Pancreas (tissue), 10 donors: ENCODE results near the gene BRICD5. TPM values are rescaled to one million over a fixed set of nuclear protein-coding genes. Genes with fewer than 3 reads are reported as not detected.
A peak's percentile ranks its signal among the peaks of the same experiment; 100 is the strongest.

Experiments used
- ATAC-seq, 4 donors: fragments of 200-7000 bp; cut with Tn5 transposase; one replicate each; pipeline versions ENCODE4 v1.8.0 to v1.9.1; 2020; ENCODE audit warnings: mild to moderate bottlenecking in 4 of 4, moderate library complexity in 4 of 4
- DNase-seq, 6 donors: peaks; one replicate each; pipeline ENCODE4 v3.0.0-alpha.2; 2020
- FAIRE-seq: peaks from 2 replicates; lab custom pipeline; 2012; peaks lifted over from hg19 to GRCh38; lab: Jason Lieb, UNC
- H3K27ac ChIP-seq, 4 donors: fragments of 200-600 bp; sonication (generic); 1 replicate in 3 of 4; 2 replicates in 1 of 4; pipeline versions ENCODE4 v1.5.0 to v1.8.0; 2020
- H3K27me3 ChIP-seq, 4 donors: fragments of 200-600 bp; one replicate each; pipeline ENCODE4 v1.8.0; 2021
- H3K36me3 ChIP-seq, 3 donors: fragments of 200-600 bp; sonication (generic) in 1 of 3; one replicate each; pipeline versions ENCODE4 v1.5.0 to v1.8.0; 2020 to 2021
- H3K4me1 ChIP-seq, 3 donors: fragments of 200-600 bp; one replicate each; pipeline ENCODE4 v1.8.0; 2021
- H3K4me3 ChIP-seq, 4 donors: fragments of 200-600 bp; sonication (generic) in 2 of 4; one replicate each; pipeline versions ENCODE4 v1.5.0 to v1.8.0; 2020 to 2021
- H3K9me3 ChIP-seq, 4 donors: fragments of 200-600 bp; one replicate each; pipeline ENCODE4 v1.8.0; 2021
- WGBS, 2 donors: extraction: QIAGEN DNeasy Blood & Tissue Kit; methylation state at CpG; one replicate each; pipeline ENCODE4 v1.1.7; 2013; 5-methylcytosine and 5-hydroxymethylcytosine counted together
- intact Hi-C, 3 donors: fragments of 100-400 bp; cut with DNase I; formaldehyde crosslinking; loops; one replicate each; pipeline versions ENCODE4 v1.11.1 to v1.14.2; 2022
- polyA plus RNA-seq, 2 donors: library from polyadenylated mRNA; stranded (reverse); fragments of 200-250 nt; gene quantifications; one replicate each; pipeline ENCODE4 v1.2.3, GENCODE V29; 2013
- total RNA-seq, 6 donors: library from RNA; stranded (reverse); fragmentation: NEBNext Ultra II Directional in 4 of 6; extraction: Animal tissue kit (Norgen Biotek cat#: 25700) in 4 of 6; gene quantifications; one replicate each; pipeline versions ENCODE4 v1.2.1 to v1.2.4, GENCODE V29; 2021 to 2023
- TF ChIP-seq, protein P1 (sequence below), 4 donors: fragments of 200-600 bp; sonication (generic) in 3 of 4; IDR thresholded peaks; one replicate each; pipeline versions ENCODE4 v1.5.0 to v1.8.0; 2021; ENCODE audit warnings: antibody characterized with exemption in 4 of 4
- donor health status: healthy with polysubstance abuse.
- donor health status: DM: no; HTN: no; CAD: no; lungs with moderate emphysema.
- donor health status: DM: no; HTN: no; CAD: no.
- donor health status: control.
- donor health status: control.
- donor health status: Bipolar disorder and iron deficiency.
- donor health status: DM: yes; HTN: yes; CAD: no.
- donor health status: DM: no; HTN: no; CAD: no.
- donor health status: DM: no; HTN: no; CAD: no.
- donor health status: DM: yes; HTN: yes; CAD: no.

The BRICD5 gene
- total and polyA plus RNA-seq, 8 donors, result 1.0 to 24.5 (median 2.1) TPM

DNA sequence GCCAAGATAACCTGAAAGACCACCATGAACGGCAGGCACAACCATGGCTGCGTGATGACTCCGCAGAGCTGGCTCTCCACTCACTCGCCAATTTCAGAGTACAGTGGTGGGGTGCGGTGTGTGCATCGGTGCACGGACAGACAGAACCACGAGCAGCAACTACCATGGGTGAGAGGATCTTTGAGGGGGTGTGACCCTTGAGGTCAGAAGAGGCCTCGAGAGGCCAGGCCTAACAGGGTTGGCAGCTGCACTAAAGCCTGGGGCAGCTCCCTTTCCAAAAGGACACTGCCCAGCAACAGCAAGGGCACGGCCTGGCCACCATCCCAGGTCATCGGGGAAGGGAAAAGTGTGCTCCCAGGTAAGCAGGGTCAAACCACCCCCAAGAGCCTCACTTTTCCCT lies 42.6 kb upstream of the BRICD5 start:
- TF ChIP-seq, protein P1, sequence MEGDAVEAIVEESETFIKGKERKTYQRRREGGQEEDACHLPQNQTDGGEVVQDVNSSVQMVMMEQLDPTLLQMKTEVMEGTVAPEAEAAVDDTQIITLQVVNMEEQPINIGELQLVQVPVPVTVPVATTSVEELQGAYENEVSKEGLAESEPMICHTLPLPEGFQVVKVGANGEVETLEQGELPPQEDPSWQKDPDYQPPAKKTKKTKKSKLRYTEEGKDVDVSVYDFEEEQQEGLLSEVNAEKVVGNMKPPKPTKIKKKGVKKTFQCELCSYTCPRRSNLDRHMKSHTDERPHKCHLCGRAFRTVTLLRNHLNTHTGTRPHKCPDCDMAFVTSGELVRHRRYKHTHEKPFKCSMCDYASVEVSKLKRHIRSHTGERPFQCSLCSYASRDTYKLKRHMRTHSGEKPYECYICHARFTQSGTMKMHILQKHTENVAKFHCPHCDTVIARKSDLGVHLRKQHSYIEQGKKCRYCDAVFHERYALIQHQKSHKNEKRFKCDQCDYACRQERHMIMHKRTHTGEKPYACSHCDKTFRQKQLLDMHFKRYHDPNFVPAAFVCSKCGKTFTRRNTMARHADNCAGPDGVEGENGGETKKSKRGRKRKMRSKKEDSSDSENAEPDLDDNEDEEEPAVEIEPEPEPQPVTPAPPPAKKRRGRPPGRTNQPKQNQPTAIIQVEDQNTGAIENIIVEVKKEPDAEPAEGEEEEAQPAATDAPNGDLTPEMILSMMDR (IDR thresholded peaks at IDR 0.05), result no peak
- WGBS, 2 donors, result 87 to 91% methylated on average over 11 of the region's 11 CpGs
- intact Hi-C loops, result loop anchor here in 1 of 3 donors (10.0 kb wide), 1 partner anchor 58 kb away; the partner anchor contains the start of gene CASKIN1
- peaks cover 2 to 53% (median 41%) of the 10 kb centered on the region in 3 donors for H3K36me3 ChIP-seq
- DNase-seq (peak in 2 of 6 donors; percentile 16 to 30), ATAC-seq (no peak), FAIRE-seq (no peak)
- no peaks in the 10 kb centered on the region for H3K27me3 ChIP-seq
- H3K9me3 ChIP-seq, result no peaks in the 10 kb centered on the region
- H3K4me3 ChIP-seq, result no peak overlapping the region
- H3K4me1 ChIP-seq, result peaks cover 0 to 21% (median 8%) of the 10 kb centered on the region in 3 donors
- H3K27ac ChIP-seq, result no peak overlapping the region

DNA sequence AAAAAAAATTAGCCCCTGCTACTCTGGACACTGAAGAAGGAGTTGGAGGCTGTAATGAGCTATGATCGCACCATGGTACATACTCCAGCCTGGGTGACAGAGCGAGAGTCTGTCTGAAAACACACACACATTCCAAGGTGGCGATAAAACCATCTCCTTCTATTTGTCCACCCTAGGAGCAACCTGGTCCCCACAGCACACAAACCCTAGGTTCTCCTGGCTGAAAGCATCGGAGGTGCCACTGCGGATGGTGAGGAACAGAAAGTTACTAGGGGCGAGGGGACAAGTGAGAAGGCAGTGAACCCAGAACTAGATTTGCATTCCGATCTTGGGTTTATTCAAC lies 42.1 kb upstream of the BRICD5 start:
- FAIRE-seq (no peak), DNase-seq (peak in 1 of 6 donors; percentile 14), ATAC-seq (no peak)
- WGBS, 2 donors, result 92 to 96% methylated on average over 7 of the region's 7 CpGs
- Histone ChIP-seq H3K4me1 (peaks cover 0 to 21% (median 8%) of the 10 kb centered on the region in 3 donors), H3K36me3 (peaks cover 2 to 48% (median 40%) of the 10 kb centered on the region in 3 donors), H3K4me3 (no peak overlapping the region), H3K27ac (peak overlapping the region in 2 of 4 donors; percentile 67 to 80), H3K27me3 (no peaks in the 10 kb centered on the region), H3K9me3 (no peaks in the 10 kb centered on the region)
- TF ChIP-seq, protein P1 (IDR thresholded peaks at IDR 0.05), result no peak
- intact Hi-C loops, result loop anchor here in 1 of 3 donors (10.0 kb wide), 1 partner anchor 58 kb away; the partner anchor contains the start of gene CASKIN1

DNA sequence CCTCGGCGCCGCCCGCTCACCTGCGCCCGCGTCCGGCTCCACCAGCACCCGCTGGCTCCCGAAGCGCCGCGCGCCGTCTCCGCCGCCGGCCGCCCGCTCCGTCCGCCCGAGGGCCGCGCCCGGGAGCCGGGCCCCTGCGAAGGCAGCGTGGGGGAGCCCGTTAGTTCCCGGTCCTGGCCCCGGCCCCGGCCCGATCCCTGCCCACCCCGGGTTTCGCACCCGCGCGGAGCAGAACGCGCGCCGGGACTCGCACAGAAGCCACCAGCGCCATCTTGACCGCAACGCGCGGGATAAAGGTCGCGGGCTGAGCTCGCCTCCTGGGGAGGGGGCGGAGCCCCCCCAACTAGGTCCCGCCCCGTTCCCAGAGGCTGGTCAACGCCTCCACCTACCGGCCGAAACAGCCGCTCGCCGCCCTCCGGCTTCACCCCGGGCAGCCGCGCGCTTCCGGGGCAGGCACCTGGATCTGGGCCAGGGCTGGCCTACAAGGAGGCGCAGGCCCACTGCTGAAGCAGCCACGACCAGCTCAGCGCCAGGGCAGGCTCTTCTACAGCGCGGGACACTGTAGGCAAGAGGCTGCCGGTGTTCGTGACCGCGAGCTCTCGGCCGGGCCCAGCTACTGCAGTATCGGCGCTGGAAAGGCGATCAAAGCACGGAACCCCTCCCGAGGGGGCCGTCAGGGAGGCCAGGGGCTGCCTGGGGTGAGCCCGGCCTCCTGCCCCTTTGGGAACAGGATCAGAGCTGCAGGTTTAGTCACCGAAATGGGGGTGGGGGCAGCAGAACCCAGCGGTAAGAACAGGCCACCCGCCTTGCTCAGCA lies 40.8 kb upstream of the BRICD5 start, which contains the start of gene ECI1:
TSS of gene ECI1 (minus strand) at position 292 of the 816 bp plus-strand sequence. CDS start at position 271, 21 bp downstream.
- Histone ChIP-seq H3K9me3 (no peaks in the 10 kb centered on the region), H3K4me1 (peaks cover 0 to 21% (median 8%) of the 10 kb centered on the region in 3 donors), H3K4me3 (peak within 1 kb of the TSS; percentile 51 to 65 (median 64)), H3K27me3 (no peaks in the 10 kb centered on the region), H3K36me3 (peaks cover 0 to 39% (median 32%) of the 10 kb centered on the region in 3 donors), H3K27ac (peak within 1 kb of the TSS; percentile 67 to 89 (median 82))
- ATAC-seq (peak; percentile 96 to 99 (median 98)), FAIRE-seq (peak; percentile 20), DNase-seq (peak; percentile 96 to 99 (median 98))
- intact Hi-C loops, result loop anchor here in 1 of 3 donors (10.0 kb wide), 1 partner anchor 57 kb away; the partner anchor contains the start of gene CASKIN1
- WGBS, 2 donors, result 0 to 1% methylated on average over 72 to 88 of the region's 88 CpGs
- TF ChIP-seq, protein P1 (IDR thresholded peaks at IDR 0.05), result peak; percentile 52 to 74 (median 60)

DNA sequence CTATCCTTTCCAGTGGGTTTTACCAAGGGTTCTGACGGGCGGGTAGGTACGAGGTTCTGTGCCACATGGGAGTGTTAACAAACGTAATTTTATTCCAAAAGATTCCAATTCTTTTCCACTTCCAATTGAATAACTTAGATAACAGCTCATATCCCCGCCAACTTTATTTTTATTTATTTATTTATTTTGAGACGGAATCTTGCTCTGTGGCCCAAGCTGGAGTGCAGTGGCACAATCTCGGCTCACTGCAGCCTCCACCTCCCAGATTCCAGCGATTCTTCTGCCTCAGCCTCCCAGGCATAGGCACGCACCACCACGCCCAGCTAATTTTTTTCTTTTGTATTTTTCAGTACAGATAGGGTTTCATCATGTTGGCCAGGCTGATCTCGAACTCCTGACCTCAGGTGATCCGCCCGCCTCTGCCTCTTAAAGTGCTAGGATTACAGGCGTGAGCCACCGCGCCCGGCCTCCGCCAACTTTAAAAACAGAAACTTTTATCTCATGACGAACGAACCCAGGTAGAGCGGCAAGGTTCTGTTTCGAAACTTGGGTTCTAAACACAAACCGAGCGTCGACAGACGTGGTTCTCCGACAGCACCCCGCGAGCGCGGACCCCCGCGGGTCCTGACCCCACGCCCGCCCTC lies 40.1 kb upstream of the BRICD5 start:
- no peaks in the 10 kb centered on the region for H3K9me3 ChIP-seq
- H3K4me3 ChIP-seq, result peak overlapping the region; percentile 51 to 65 (median 64)
- WGBS, 2 donors, result 2% methylated on average over 34 to 35 of the region's 35 CpGs
- intact Hi-C loops, result loop anchor here in 1 of 3 donors (10.0 kb wide), 1 partner anchor 56 kb away; the partner anchor contains the start of gene CASKIN1
- H3K27ac ChIP-seq, result peak overlapping the region; percentile 67 to 89 (median 82)
- peak; percentile 1 to 18 (median 8) for ATAC-seq
- DNase-seq, result peak in 2 of 6 donors; percentile 41 to 60
- TF ChIP-seq, protein P1 (IDR thresholded peaks at IDR 0.05), result no peak
- no peaks in the 10 kb centered on the region for H3K27me3 ChIP-seq
- FAIRE-seq, result no peak
- H3K4me1 ChIP-seq, result peaks cover 0 to 21% (median 8%) of the 10 kb centered on the region in 3 donors
- H3K36me3 ChIP-seq, result peaks cover 0 to 39% (median 31%) of the 10 kb centered on the region in 3 donors
